HG02938 (cell line): Measurements from ENCODE around the gene SLC27A4.

Experiments
- ATAC-seq: cut with Tn5 transposase; IDR thresholded peaks from one replicate; pipeline ENCODE4 v1.9.1; 2021; ENCODE audit warnings: mild to moderate bottlenecking, moderate library complexity; ENCODE audit not compliant: unreplicated experiment

Gene SLC27A4

DNA sequence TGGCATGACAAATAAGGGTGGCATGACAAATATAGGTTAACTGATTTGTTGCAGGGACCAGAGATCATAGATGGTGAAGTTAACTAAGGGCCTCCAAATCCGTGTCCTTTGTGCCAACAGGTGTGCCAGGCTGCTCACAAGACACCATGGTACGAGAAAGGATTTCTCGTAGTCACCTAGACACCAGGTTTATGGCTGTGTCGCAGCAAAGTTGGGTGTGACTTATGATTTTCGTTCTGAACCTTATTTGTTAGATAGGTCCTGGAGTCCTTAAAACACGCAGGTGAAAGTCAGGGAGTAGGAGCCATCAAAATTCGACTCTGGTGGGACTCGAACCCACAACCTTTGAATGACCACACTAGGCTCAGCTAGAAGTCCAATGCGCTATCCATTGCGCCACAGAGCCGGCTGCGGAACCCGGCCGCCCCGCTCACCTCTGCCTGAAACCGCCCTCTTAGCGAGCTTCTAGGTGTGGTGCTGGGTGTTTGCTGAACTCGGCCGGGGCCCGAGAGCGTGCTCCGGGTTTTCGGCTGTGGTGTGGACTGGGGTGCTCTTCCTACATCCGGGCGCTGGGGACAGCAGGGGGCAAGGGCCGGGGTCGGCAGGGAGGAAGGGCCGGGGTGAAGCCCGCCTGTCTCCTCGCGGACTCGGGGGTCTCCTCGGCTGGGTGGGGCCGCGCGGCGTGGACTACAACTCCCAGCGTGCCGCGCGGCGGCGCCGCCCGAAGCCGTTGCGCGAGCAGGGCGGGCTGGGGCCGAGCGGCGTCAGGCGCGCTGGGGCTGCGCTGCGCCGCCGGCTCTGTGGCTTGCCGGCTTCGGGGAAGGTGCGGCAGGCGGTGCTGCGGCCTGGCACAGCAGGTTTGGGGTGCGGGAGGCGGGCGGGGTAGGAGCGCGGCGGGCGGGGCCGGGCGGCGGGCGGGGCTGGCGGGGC is at the start of gene SLC27A4:
Gene SLC27A4 (plus strand): TSS at position 767 of the 930 bp plus-strand sequence. CDS start 2,606 bp downstream, outside the sequence.
- peak; percentile 67 for ATAC-seq

GRCh38 chr9:128292009-128292408 is 48.3 kb upstream of the SLC27A4 start:
- no peak for ATAC-seq

DNA sequence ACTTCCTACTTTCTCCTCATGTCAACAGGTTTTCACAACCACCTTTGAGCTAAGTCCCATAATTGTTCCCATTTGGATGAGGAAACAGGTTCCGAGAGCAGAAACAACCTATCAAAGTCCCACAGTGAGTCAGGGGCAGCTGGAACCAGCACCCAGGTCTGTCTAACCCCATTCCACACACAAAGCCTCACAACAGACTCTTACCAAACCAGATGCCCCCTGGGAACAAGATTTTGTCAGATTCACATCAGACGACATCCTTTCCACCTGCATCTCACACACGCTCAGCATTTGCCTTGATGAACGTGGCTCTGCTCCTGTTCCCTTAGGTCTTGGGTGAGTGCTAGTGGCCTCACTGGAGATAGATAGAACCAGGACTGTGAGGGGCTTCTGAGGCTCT is 47.2 kb upstream of the SLC27A4 start:
- ATAC-seq: no peak

- no peak for ATAC-seq
Observed at GRCh38 chr9:128294142-128294541, 46.2 kb upstream of the SLC27A4 start.

DNA sequence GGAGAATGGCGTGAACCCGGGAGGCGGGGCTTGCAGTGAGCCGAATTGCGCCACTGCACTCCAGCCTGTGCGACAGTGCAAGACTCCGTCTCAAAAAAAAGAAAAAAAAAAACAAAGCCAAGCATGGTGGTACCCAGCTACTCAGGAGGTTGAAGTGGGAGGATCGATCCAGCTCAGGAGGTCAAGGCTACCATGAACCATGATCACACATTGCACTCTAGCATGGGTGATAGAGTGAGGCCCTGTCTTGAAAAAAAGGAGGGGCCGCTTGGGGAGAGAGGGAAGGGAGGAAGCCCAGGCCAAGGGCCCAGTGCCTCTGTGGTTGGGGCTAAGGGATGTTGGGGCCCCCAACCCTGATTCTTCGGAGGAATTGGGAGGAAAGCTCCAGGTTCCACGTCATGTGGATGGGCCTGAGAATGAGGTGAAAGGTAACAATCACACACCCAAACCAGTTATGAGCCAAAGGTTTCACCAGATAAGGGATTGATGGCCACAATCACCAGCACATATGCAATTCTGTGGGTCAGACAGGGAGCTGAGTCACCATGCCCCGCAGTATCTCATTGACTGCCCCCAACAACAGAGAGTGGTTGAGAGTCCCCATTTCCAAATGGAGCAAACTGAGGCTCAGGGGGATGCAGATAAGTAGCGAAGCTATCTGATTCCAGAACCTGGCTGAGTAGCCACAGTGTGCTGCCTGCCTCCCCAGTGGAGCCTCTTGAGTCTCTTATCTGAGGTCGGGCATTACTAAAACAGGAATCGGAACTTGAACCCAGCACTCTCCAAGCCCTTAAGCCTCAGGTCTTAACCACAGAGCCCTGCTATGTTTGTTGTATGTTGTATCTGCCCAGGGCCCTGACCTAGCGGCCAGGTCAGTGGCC is 43.7 kb upstream of the SLC27A4 start:
- ATAC-seq: no peak

GRCh38 chr9:128297221-128297773 is 43.0 kb upstream of the SLC27A4 start:
- ATAC-seq: no peak

DNA sequence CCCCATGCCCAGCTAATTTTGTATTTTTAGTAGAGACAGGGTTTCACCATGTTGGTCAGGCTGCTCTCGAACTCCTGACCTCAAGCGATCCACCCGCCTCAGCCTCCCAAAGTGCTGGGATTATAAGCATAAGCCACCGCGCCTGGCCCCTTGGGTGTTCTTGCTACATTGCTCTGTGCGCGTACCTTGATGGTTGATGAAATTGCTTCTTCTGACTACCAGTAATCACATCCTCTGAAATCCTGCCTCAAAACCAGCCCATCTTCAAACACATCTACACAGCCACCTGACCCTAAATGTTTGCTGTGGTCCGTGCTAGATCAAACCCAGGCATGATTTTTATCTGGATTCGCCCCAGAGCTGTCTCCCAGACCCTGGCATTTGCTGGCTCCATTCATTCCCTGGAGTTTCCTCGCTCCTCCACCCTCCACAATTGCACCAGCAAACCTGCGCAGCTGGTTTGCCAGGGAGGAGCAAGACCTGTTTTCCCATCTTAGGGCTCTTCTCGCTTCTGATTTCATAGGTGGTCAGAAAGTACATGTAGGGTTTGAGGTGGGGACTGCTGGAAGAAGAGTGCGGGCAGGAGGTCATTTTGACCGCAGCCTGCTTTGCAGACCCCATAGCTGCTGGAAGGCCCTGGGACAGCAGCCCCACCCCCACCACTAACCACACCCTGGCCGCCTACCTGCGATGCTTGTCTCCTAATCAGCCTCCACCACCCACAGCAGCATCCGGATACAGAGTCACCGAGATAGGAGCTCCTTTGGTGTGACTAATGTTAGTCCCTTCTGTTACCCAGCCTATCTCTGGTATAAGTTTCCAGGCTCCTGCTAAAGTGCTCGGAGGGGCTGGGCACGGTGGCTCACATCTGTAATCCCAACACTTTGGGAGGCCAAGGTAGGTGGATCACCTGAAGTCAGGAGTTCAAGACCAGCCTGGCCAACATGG is 41.5 kb upstream of the SLC27A4 start:
- ATAC-seq: no peak

- no peak for ATAC-seq
Observed at GRCh38 chr9:128304136-128304970, 36.0 kb upstream of the SLC27A4 start.

DNA sequence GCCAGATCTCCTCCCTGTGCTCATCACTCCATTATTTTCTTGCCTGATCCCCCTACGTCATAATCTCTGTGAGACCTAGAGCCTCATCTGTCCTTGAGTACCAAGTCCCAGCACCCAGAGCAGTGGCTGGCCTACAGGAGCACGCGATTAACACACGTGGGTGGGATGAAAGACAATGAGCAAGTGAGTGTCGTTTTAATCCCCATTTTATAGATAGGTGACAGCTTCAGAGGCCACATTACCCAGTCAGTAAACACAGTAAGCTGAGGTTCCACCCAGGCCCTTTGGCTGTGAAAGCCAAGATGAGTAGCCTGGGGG is 35.4 kb upstream of the SLC27A4 start:
- no peak for ATAC-seq

DNA sequence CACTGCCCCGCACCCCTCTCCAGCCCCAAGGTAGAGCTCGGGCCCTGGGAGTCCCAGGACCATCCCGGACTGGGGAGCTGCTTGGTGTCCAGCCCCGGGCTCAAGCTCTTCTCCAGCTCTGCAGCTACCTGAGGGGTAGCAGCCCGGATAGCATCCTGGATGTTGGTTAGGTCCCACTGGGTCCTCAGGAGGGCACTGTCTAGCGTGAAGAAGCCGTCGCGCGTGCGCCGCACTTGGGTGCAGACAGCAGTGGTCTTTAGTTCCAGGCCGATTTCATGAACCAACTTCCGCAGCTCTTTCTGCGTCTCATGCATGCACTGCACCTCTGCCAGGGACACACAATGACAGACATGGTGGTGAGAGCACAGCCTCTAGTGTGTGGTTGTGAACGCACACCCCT is 30.8 kb upstream of the SLC27A4 start:
- no peak for ATAC-seq

DNA sequence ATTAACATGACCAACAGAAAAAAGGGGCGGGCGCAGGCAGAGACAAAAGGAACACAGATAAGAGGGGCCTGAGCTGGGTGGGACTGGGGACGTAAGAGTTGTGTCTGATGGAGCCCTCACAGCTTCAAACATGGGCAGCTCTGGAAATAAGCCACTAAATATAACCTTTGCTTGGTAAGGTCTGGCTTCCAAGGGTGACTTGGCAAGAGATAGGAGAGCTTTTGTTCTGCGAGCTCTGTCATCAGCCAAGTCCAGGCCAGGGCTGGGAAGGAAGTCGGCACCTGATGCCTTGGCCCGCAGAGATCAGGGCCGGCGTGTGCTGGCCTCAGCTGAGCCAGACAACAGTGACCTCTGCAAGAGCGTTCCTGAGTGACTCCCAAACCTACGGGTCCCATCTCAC is 29.9 kb upstream of the SLC27A4 start:
- no peak for ATAC-seq

DNA sequence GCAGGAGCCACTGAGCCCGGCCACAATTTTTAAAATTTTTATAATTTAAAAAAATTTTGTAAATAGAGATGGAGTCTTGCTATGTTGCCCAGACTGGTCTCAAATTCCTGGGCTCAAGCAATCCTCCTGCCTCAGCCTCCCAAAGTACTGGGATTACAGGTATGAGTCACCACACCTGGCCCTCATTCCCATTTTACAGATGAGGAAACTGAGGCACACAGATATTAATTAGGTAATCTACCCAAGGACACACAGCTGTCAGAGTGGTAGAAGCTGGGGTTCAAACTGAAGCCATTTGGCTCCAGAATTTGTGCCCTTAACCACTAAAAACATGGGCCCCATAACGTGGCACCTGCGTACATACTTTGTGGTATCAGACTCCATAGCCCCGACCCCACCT is 25.6 kb upstream of the SLC27A4 start:
- ATAC-seq: no peak

- ATAC-seq: no peak
Observed at GRCh38 chr9:128316421-128316820, 23.9 kb upstream of the SLC27A4 start.

DNA sequence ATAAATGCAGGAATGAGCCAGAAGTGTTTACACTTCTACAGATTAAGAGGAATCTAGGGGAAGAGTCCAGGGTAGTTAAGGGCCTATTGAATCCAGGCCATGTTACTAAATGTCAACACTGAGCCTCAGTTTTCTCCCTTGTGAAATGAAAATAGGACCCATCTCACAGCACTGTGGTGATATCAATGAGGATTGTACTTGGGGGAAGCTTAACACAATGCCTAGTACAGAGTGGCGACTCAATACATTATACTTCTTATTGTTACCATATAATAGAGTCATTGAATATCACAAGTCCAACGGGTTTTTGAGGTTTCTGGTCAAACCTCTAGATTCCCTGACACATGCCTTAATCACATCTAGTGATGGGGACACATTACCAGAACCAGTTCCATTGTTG is 22.7 kb upstream of the SLC27A4 start:
- no peak for ATAC-seq

- no peak for ATAC-seq
Observed at GRCh38 chr9:128321343-128321742, 19.0 kb upstream of the SLC27A4 start.

- ATAC-seq: peak; percentile 10
Observed at GRCh38 chr9:128321879-128322403, 18.4 kb upstream of the SLC27A4 start.

GRCh38 chr9:128322404-128323211 is 17.7 kb upstream of the SLC27A4 start, which contains the start of the genes COQ4 and TRUB2:
Gene COQ4, plus strand, starts transcription at chr9:128322839. Its CDS starts 20 bp downstream, at chr9:128322859.
Gene TRUB2, minus strand, starts transcription at chr9:128322447. Its CDS starts 39 bp downstream, at chr9:128322408.
- ATAC-seq: peak; percentile 89

GRCh38 chr9:128323212-128323730 is 17.1 kb upstream of the SLC27A4 start:
- no peak for ATAC-seq
